GM23248 (cell line): Measurements from ENCODE around the gene ANKRD13C.

Experiments used
- EZH2 ChIP-seq: fragments of 200-600 bp; sonication (generic); IDR thresholded peaks from 2 replicates; pipeline ENCODE4 v1.6.1; 2018; ENCODE audit warnings: antibody characterized with exemption, mild to moderate bottlenecking; ENCODE audit not compliant: insufficient read depth, poor library complexity, severe bottlenecking
- EZH2phosphoT487 ChIP-seq: fragments of 200-600 bp; sonication (generic); IDR thresholded peaks from 2 replicates; pipeline ENCODE4 v1.6.1; 2018; ENCODE audit warnings: antibody characterized with exemption, moderate library complexity, mild to moderate bottlenecking, low read depth; ENCODE audit not compliant: insufficient read depth

DNA sequence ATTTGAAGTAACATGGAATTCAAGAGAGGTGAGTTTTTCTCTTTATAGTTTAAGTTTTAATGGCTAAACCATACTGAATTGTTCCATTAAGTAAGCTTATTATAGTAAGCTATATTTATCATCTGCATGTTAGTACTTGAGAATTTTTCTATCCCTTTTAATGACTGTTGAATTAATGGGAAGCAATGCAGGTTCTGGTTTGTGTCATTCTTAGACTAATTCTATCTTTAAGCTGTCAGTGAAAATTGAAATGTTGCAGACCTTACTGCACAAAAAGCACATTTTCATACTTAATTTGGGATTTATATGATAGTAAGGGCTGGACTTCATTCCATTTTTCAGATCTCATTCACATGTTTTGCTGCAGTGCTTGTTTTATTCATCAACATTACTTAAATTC, 107.4 kb downstream of the ANKRD13C start:
- TF ChIP-seq EZH2phosphoT487 (no peak), EZH2 (no peak)
